ENCODE measurements around the gene OR13A1.

DNA sequence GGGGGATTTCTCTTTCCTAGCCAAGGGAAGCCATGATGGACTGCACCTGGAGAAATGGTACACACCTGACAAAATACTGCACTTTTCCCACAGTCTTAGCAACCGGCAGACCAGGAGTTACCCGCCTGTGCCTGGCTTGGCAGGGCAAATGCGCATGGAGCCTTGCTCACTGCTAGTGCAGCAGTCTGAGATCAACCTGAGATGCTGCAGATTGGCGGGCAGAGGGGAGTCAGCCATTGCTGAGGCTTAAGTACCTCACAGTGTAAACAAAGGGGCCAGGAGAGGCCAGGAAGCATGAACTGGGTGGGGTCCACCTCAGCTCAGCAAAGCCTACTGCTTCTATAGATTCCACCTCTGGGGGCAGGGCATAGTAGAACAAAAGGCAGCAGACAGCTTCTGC is 49.4 kb downstream of the OR13A1 start:
- TF ChIP-seq, protein P1, sequence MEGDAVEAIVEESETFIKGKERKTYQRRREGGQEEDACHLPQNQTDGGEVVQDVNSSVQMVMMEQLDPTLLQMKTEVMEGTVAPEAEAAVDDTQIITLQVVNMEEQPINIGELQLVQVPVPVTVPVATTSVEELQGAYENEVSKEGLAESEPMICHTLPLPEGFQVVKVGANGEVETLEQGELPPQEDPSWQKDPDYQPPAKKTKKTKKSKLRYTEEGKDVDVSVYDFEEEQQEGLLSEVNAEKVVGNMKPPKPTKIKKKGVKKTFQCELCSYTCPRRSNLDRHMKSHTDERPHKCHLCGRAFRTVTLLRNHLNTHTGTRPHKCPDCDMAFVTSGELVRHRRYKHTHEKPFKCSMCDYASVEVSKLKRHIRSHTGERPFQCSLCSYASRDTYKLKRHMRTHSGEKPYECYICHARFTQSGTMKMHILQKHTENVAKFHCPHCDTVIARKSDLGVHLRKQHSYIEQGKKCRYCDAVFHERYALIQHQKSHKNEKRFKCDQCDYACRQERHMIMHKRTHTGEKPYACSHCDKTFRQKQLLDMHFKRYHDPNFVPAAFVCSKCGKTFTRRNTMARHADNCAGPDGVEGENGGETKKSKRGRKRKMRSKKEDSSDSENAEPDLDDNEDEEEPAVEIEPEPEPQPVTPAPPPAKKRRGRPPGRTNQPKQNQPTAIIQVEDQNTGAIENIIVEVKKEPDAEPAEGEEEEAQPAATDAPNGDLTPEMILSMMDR (IDR thresholded peaks at IDR 0.05; ENCODE audit: insufficient read depth, low read length, poor library complexity, severe bottlenecking) = no peak
- no peak for TF ChIP-seq EZH2phosphoT487 (conservative IDR thresholded peaks at IDR 0.05; ENCODE audit: low read length)
